Left hindlimb (tissue), 1 donor: ENCODE data around the gene GLYATL3.

Experiments
- DNase-seq: peaks from one replicate; pipeline ENCODE4 v3.0.0-alpha.2; 2018

Gene GLYATL3

GRCh38 chr6:49514571-49515484, 15.1 kb downstream of the GLYATL3 start:
- no peak for DNase-seq

- no peak for DNase-seq
These were observed 15.9 kb downstream of the GLYATL3 start for GRCh38 chr6:49515485-49516146.

GRCh38 chr6:49516147-49516505, 16.4 kb downstream of the GLYATL3 start:
- DNase-seq, result no peak

- no peak for DNase-seq
These were observed 18.2 kb downstream of the GLYATL3 start for GRCh38 chr6:49517919-49518318.

GRCh38 chr6:49519660-49520059, 19.9 kb downstream of the GLYATL3 start:
- DNase-seq, result no peak

GRCh38 chr6:49522710-49523593, 23.2 kb downstream of the GLYATL3 start:
- no peak for DNase-seq

- no peak for DNase-seq
These were observed 24.2 kb downstream of the GLYATL3 start for GRCh38 chr6:49523901-49524300.

GRCh38 chr6:49524541-49524940, 24.8 kb downstream of the GLYATL3 start:
- no peak for DNase-seq

- DNase-seq, result no peak
These were observed 26.9 kb downstream of the GLYATL3 start for GRCh38 chr6:49526598-49526997.

- no peak for DNase-seq
These were observed 27.6 kb downstream of the GLYATL3 start for GRCh38 chr6:49527320-49527719.

- DNase-seq, result no peak
These were observed 28.8 kb downstream of the GLYATL3 start for GRCh38 chr6:49528571-49528970.

- DNase-seq, result no peak
These were observed 30.5 kb downstream of the GLYATL3 start for GRCh38 chr6:49530141-49530776.

- DNase-seq, result no peak
These were observed 32.2 kb downstream of the GLYATL3 start for GRCh38 chr6:49531774-49532569.

- DNase-seq, result no peak
These were observed 36.1 kb downstream of the GLYATL3 start for GRCh38 chr6:49535795-49536194.

GRCh38 chr6:49539102-49539501, 39.4 kb downstream of the GLYATL3 start:
- no peak for DNase-seq

GRCh38 chr6:49540614-49541013, 40.9 kb downstream of the GLYATL3 start:
- DNase-seq, result no peak

GRCh38 chr6:49541210-49541724, 41.5 kb downstream of the GLYATL3 start:
- no peak for DNase-seq

GRCh38 chr6:49541936-49542335, 42.2 kb downstream of the GLYATL3 start:
- DNase-seq, result no peak

GRCh38 chr6:49543087-49543858, 43.5 kb downstream of the GLYATL3 start:
- no peak for DNase-seq

GRCh38 chr6:49546331-49546730, 46.6 kb downstream of the GLYATL3 start:
- DNase-seq, result no peak
